NCI-H774 (cell line): Measurements from ENCODE around the gene MSX1.

ENCODE experiments used
- DNase-seq: peaks from one replicate; lab custom pipeline; 2025; lab: John Stamatoyannopoulos, UW

The MSX1 gene

DNA sequence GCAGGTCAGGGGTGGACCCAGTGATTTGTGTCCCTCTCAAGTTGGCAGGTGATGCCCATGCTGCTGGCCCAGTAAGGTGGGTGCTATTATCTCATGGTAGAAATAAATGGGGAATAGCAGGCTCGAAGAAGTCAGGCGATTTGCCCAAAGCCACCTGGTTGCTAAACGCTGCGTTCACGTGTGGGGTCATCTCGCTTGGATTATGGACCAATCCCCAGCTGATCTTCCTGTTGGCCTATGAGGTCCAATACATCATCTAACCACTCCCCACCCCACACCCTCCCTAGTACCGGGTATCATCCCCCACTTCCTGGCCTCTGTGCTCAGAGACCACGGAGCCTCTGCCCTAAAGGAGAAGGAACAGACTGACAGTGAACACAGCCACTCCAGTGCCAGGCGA is 18.3 kb upstream of the MSX1 start:
- no peak for DNase-seq

DNA sequence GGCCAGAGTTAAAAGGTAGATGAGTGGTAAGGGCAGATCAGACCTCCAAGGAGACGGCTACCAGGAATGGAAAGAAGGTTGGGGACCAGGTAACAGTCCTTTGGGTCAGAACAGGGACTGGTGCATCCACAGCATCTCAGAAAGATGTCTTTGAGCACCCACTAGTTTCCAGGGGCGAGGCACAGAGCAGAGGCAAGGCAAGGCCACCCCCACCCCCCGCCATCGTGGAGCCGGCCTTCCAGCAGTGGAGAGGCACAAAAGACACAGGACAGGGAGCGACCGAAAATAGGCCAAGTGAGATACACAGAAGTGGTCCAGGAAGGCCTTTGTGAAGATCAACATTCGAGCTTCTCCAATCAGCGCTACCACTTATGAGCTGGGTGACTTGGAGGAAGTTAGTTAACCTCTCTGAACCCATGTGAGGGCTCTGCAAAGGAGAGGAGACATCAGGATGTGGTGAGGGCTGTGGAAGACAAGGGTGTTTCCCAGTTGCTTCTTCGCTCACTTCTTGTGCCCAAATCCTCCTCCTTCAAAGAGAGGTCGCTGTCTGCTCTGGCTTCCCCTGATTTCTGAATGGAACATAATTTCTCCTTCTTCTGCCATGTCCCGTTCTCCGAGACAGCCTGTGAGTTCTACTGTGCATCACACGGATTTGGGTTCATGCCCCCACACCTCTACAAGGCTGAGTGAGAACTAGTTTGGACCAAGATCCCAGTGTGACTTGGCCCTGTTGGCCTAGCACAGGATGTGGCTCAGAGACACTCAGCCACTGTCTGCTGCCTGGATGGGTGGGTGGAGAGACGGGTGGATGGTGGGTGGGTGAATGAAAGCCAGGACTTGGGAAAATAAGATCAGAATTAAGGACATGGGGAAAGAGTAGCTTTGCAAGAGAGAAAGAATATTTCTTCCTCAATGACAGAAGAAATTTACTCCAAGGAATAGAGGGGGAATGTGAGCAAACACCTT is 16.7 kb upstream of the MSX1 start:
- DNase-seq, result no peak

DNA sequence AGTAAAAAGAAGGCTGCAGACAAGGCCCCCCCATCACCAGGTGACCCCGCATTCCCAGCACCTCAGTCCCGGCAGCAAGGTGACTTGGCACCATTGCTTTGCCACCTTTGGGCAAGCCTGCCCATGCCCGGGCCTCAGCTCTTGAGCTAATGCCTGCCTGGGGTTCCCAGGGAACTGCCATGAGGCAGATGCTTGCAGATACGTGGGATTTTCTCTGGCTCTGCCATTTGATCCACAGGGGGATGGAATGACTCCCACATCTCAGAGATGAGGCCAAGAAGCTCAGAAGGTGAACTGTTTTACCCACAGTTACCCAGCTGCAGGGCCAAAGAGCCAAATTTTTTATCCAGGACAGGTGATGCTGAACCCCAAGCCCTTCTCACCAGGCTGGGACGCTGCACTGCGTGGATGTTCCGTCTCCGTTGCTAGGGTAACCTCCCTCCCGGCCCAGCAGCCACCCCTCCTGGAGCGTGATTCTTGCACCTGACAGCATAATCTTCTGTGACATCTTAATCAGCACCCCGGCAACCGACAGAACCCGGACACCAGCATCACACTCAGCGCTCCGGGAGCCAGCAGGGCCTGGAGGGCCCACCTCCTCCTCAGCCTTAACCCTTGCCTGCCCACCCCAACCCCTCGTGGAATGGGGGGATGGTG is 15.7 kb upstream of the MSX1 start:
- DNase-seq, result no peak

DNA sequence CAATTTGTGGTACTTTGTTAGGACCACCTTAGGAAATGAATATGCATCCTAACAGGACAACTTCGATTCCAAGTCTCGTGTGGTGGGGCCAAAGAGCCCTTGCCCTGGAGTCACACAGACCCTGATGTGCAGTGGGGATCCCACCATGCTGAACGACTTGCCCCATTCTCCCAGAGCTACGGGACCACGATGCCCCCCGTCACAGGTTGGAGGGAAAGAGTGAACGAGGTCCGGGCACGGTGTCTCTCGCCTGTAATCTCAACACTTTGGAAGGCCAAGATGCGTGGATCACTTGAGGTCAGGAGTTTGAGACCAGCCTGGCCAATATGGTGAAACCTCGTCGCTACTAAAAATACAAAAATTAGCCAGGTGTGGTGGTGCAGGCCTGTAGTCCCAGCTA is 14.4 kb upstream of the MSX1 start:
- DNase-seq, result no peak

DNA sequence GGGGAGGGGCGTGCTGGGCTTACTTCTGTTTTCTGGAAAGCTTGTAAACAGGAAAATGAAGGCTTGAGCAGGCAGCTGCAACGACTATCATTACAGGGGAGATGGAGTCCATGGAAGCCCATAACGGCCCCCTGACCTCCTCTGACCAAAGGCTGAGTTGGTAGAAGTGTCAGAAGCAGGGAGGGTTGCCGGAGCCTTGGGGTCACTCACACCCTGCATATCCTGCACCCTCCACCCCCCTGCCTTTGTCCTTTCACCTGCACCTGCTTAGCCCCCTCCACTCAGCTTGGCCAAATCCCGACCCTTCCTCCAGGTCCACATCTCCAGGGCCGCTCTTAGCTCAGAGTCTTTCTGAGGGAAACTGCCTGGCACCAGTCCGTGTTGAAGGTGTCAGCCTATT is 12.5 kb upstream of the MSX1 start:
- no peak for DNase-seq

DNA sequence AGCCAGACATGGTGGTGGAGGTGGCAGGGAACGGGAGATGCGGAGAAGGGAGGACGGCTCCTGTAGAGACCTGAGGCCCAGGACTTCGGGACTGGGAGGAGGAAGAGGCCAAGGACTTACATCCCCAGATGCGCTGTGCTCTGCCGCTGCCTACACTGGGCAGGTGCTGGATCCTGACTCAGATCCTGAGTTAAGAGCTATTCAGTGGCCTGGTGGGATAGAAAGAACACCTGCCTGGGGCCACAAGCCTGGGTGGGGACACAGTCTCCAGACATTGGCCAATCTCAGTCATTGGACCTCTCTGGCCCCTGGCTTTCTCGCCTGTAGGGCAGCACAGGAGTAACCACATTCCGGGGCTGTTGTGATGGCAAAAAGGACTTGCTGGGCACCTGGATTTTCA is 10.9 kb upstream of the MSX1 start:
- DNase-seq, result no peak

DNA sequence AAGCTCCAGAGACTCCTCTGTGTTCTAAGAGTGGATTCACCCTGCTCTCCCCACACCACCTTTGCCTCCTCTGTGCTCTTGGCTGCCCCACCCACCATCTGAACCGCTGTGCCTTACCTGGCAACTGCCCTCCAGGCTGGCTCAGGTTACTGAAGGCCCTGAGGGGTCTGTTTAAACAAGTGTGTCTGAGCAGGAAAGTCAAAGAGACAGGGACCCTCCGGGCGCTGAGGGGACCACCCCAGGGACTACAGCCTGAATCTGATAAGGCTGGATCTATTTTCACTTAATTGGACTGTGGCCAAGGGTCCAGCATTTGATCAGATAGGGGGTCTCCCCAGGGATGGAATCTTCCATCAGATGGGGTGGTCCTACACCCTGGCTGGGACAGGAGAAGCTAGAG is 10.4 kb upstream of the MSX1 start:
- DNase-seq, result no peak

DNA sequence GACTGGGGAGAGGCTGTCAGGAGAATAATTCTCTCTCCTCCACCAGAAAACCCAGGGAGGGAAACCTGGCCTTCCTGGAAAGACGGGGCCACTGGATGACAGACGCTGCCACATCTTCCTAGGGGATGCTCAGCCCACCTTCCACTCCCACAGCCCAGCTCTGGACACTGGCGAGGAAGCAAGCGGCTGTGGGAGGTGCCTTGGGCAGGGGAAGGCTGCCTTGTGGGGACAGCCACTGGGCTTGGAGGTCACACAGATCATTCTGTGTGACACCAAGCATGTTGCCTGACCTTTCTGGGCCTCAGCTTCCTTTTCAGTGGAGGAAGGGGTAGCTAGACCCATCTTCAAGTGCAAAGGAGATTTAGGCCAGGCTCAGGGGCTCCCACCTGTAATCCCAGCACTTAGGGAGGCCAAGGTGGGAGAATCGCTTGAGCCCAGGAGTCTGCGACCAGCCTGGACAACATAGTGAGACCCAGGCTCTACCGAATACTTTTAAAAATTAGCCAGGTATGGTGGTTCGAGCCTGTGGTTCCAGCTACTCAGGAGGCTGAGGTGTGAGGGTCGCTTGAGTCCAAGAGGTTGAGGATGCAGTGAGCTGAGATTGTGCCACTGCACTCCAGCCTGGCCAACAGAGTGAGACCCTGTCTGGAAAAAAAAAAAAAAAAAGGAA is 9.8 kb upstream of the MSX1 start:
- no peak for DNase-seq

DNA sequence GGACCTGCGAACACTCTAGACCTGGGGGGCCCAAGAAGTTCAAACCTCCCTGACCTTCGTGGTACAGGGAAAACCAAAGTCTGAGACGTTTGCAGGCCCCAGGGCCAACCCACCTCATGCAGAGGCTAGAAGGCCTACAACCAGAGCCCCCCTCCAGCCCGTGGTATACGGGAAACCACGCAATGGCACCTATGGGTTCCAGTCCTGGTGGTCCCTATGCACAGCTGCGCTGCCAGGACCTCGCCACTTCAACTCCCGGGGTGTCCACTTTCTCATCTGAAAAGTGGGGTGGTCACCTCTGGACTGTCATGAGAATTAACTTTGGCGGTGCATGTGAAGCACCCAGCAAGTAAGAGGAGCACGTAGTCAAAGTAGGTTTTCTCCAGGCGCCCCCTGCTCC is 8.4 kb upstream of the MSX1 start:
- no peak for DNase-seq

DNA sequence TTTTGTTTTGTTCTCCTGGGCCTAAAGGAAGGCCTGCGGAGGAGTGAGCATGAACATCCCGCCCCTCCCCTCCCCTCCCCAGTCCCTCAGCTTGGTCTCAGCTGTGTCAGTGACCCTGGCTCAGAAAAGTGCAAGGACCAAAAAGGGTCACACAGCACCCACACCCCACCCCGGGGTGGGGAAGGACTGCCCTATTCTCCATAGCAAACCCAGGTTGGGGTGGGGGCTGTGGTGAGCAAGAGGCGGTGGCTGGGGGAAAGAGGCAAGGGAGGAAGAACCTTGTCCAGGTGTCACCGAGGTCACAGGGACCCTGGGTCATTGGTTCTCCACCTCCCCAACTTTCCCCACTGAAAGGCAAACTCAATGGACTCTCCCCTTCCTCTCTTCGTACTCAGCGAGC is 7.6 kb upstream of the MSX1 start:
- DNase-seq, result no peak

DNA sequence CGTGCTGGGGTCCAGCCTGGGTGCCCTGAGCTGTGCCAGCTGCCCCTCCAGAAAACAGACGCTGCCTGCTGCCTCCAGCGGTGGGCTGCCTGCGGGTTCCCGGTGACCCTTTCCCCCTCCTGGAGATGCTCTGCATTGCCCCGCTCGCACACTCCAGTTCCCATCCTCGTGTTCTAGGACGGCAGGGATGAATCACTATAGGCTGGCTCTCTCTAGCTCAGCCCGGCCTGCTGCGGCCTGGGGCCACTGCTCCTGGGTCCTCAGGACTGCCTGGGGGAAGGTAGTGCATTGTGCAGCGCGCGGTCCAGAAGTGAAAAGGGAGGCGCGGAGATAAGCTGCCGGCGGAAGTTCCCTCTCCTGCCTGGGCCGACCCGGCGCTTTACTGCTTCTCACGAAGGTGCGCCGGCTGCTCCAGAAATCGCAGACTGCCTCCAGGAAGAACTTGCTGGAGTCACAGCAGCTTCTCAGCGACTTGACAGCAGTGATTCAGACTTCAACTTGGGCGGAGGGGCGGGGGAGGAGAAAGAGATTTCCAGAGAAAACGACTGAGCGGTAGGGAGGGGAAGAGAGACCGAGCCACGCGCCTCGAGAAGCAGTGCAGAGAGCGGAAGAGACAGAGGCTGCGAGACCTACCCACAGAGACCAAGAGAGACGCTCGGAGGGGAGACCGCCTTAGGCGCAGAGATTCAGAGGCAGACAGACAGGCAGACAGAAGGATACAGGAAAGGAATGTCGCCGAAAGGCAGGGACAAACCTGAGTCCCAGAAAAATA is 6.7 kb upstream of the MSX1 start:
- no peak for DNase-seq

DNA sequence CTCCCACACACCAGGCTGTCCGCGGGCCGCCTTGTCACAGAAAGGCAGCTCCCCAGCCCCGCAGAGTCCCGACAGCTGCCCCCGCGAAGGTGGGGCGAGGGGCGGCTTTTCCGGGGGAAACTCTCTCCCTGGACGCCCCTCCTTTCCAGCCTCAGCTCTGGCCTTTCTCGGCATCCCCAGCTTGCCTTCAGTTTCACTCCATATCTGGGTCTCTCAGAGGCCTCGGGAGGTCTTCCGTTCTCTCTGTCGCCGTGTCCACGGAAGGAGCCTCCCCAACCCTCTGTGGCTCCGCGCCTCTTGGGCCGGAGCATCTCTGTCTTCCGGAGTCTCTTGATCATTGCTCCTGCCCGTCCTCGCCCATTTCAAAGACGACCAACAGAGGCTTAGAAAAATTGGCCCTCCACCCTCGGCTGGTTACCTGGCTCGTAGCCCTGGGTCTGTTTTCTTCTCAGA is 6.1 kb upstream of the MSX1 start:
- DNase-seq, result no peak

DNA sequence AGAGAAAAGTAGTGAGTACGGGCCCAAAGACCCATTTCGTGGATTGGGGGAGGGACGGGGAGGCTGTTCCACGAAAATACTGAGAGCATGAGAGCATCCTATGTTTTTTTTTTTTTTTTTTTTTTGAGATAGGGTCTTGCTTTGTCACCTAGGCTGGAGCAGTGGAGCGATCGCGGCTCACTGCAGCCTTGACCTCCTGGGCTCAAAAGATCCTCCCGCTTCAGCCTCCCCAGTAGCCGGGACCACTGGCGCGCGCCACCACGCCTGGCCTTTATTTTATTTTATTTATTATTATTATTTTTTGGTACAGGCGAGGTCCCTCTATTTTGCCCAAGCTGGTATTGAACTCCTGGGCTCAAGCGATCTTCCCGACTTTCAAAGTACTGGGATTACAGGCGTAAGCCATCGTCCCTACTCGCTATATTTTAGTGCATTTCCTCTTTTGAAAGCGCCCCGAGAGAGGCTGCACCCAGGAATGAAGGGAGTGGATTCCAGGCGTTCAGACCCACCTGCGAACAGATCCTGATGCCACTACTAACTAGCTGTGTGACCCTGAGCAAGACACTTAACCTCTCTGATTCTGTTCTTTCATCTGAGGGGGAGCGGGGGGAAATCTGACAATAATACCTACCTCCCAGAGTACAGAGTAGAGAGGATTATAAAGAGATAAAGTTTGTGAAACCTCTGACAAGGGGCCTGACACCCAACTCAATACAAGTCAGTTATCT is 5.4 kb upstream of the MSX1 start:
- no peak for DNase-seq

DNA sequence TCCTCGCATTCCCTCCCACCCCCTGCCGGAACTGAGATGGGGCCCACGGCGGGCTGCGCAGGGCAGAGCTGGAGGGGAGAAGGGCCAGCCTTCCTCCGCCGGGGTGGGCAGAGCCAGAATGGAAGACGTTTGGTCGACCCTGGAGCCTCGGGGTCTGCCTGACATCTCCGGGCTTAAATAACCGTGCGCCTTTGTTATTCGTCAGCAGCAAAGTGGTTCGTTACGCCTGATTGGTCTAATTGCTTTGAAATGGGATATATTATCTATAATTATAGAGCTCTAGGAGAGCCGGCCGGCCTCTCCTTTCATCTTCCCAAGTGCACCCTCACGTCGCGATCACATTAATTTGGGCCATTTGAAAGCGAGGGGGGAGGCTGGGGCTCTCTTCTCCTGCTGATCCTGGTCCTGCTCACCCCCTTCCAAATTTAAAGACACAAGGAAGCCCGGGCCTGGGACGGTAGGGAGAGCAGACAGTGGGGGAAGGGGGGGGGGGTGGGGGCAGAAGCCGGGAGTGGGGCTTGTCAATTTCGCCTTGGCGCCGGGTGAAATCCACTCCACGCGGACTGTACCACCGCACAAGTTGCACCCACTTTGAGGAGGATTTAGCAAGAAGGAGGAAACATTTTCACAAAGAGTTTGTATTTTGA is 4.7 kb upstream of the MSX1 start:
- DNase-seq, result no peak

DNA sequence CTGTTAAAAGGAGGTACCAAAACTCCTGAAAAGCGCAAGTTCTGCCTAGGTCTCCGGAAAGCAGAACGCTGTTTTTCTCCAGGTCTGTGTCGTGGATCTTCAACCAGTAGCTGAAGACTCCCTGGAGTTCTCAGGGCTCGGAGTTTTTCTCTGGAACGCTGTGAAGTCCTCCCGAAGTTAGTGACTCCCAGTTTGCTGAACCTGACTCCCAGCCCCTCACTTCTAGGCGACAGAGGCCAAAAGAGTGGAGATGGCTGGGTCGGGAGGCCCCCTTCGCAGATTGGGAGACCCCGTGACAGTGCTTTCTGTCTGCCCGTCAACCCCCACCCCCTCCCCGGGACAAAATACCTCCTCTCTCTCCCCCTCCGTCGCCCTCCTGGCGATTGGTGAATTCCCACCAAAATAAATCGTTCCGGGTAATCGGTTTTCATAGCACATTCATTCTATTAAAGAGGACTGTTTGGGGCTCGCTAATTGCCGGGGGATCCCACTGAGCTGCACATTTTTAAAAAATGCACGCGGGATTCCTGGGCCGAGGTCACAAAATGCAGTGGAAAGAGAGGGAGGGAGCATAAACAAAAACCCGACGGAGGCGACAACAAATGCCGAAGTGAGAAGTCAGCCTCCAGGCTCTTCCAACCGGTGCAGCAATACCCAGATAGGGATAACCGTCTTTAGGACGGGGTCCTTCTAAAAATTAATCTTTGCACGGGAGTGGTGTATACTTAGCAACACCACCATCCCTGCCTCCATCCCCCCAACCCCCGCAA is 4.0 kb upstream of the MSX1 start:
- DNase-seq, result no peak

DNA sequence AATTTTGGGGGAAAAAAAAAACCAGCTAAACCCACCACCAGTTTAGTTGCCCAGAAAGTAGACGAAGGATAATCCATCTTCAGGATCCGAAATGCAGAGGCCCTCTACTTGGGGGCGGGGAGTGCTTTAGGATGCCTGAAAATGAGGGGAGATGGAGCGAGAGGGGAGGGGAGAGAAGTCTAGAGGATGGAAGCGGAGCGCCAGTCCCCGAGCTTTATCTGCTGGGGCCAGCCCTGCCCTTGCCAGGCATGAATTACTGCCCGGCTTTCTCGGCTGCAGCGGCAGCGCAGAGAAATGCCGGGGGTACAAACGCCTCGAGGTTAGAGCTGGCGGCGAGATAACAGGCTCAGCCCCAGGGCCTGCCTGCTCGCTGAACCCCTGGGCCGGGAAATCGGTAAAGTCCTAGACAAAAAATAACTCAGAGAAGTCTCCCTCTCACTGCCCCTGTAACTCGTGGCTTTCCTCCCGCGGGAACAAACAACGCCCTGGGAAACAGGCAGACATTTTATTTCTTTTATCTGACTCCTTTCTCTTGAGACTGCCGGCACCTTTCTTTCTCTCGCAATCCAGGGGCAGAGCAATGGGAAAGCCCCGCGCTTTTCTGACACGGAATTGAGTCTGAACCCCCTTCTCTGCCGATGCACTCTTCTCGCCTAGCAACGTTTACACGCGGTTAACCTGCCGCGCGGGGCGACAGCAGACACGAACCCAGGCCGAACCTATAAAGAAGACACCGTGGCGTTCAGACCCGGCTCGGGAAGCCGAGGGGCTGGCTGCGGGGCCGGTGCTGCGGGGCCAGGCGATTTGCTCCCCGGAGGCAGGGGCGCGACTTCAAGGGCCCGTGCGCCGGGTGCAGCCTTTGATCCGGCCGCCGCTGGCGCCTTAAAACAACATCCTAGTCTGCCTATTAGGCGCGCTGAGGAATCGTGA is 3.1 kb upstream of the MSX1 start:
- no peak for DNase-seq

DNA sequence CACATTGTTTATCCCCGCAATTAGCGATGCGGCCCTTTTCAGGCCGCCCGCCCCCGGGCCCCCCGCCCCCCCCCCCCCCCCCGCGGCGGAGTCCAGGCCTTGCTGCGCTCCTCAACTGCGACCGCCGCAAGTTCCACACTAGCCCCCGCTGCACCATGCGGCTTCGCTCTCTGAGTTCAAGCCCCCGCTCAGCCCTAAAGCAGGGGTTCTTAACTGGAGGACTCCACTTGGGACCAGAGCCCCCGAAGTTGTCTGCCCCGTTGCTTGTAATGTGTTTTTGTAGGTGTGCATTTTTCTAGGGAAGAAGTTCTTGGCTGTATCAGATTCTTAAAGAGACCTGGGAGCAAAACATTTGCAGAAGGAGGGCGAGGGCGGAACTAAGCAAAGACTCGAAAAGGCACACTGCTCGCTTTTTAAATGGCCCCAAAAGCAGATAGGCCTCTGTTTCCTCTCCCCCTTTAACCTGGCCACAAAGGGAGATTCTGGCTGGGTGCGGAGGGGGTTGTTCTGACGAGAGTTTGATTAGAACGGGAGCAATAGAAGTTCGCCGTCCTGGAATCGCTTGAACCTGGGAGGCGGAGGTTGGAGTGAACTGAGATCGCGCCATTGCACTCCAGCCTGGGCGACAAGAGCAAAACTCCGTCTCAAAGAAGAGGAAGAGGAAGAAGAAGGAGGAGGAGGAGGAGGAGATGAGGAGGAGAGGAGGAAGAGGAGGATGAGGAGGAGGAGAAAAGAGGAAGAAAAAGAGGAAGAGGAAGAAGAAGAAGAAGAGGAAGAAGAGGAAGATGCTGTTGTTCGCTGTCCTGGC is 2.3 kb upstream of the MSX1 start:
- no peak for DNase-seq

DNA sequence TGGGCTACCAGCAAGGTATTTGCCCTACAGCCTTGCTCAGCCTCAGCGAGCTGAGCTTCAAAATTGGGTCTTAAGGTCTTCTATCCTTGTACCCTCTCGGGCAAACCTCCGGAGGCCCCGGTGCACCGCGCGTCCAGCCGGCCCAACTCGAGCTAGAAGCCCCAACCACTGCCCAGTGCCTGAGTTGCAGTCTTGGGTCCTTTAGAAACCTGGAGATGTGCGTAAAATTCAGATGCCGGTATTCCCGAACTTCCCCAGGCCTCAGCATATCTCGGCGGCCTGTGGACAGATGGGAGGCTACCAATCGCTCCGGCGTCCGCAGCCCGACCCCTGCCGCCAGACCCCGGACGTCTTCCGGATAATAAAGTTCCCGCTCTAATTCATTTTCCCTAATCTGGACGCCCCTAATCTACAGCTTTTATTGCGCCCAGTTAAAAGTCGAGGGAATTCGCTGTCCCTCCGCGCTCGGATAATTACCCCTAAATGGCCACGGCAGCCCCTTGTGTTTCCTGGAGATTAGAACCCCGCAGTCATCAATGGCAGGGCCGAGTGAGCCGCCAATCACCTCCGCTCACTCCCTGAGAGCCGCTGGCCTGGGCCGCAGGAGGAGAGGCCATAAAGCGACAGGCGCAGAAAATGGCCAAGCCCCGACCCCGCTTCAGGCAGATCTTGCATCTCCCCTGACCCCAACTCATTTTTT is 1.5 kb upstream of the MSX1 start:
- no peak for DNase-seq
